ENCODE measurements around the gene EDA.

The EDA gene

DNA sequence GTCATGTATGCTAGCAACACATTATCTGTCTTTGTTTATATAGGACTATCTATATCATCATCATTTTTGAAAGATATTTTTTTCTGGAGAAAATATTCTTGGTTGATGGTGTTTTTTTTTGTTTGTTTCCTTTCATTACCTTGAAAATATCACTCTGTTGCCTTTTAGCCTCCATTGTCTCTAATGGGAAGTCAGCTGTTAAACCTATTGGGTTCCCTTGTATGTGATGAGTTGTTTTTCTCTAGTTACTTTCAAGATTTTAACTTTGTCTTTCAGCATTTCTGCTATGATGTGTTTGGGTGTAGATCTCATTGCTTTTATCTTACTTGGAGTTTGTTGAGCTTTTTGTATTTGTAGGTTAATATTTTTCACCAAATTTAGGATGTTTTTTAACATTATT lies 124.4 kb downstream of the EDA start:
- H3K4me3 ChIP-seq (ENCODE audit: low read length): no peak overlapping the region
- DNase-seq (ENCODE audit: low read depth): no peak
- TF ChIP-seq, protein P1, sequence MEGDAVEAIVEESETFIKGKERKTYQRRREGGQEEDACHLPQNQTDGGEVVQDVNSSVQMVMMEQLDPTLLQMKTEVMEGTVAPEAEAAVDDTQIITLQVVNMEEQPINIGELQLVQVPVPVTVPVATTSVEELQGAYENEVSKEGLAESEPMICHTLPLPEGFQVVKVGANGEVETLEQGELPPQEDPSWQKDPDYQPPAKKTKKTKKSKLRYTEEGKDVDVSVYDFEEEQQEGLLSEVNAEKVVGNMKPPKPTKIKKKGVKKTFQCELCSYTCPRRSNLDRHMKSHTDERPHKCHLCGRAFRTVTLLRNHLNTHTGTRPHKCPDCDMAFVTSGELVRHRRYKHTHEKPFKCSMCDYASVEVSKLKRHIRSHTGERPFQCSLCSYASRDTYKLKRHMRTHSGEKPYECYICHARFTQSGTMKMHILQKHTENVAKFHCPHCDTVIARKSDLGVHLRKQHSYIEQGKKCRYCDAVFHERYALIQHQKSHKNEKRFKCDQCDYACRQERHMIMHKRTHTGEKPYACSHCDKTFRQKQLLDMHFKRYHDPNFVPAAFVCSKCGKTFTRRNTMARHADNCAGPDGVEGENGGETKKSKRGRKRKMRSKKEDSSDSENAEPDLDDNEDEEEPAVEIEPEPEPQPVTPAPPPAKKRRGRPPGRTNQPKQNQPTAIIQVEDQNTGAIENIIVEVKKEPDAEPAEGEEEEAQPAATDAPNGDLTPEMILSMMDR (conservative IDR thresholded peaks at IDR 0.05; ENCODE audit: low read depth, low read length): no peak

DNA sequence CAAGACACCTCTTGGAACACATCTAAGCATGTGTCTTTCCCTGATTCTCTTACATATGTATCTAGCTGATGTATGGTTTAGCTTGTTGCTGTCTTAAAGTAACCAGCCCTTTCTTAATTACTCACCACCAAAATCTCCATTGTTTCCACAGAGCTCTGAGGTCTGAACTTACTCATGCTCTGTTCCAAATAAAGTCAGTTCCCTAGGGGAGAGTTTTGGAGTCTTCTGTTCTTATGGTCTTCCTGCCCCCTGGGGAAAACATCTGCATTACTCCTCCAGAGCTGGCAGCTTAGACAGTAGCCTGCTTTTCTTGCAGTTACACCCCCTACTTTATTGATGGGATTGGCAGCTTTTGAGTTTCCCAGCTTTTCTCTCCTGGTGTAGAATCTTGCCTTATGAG lies 125.8 kb downstream of the EDA start:
- TF ChIP-seq, protein P1 (conservative IDR thresholded peaks at IDR 0.05; ENCODE audit: low read depth, low read length): no peak
- DNase-seq (ENCODE audit: low read depth): no peak
- H3K4me3 ChIP-seq (ENCODE audit: low read length): no peak overlapping the region

DNA sequence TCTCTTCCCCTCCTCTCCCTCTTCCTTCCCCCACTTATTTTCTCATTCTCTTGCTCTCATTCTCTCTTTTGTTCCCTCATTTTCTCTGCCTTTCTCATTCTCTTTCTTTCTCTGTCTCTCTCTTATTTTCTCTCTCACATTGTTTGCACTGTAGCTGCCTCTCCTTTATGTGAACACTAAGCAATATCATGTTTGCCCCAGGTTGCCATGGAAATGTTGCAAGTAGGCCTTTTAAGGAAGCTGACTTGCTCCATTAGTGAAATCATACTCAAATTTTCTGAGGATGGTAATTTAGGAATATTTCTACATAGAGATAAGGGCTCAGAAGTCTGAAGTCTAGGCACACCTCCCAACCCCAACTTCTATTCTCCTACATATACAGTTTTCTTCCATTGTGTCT lies 130.1 kb downstream of the EDA start:
- DNase-seq (ENCODE audit: low read depth): no peak
- TF ChIP-seq, protein P1 (conservative IDR thresholded peaks at IDR 0.05; ENCODE audit: low read depth, low read length): no peak
- H3K4me3 ChIP-seq (ENCODE audit: low read length): no peak overlapping the region

DNA sequence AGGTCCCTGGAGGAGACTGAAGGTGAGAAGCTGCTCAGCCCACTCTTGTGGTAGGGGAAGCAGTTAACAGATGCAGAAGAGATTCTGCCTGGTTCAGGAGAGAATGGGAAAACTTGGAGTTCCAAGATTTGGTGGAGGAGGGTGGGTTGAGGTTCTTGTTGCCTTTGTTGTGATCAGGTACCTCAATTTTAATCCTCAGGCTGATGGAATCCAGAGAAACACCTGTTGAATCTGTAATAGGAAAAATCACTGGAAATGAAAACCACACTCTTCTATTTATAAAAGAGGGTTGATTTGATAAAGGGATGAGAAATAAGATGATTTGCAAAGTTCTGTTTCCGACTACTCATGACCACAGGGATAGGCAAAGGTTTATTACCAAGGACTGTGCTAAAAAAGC lies 132.1 kb downstream of the EDA start:
- no peak overlapping the region for H3K4me3 ChIP-seq (ENCODE audit: low read length)
- no peak for DNase-seq (ENCODE audit: low read depth)
- TF ChIP-seq, protein P1 (conservative IDR thresholded peaks at IDR 0.05; ENCODE audit: low read depth, low read length): no peak

DNA sequence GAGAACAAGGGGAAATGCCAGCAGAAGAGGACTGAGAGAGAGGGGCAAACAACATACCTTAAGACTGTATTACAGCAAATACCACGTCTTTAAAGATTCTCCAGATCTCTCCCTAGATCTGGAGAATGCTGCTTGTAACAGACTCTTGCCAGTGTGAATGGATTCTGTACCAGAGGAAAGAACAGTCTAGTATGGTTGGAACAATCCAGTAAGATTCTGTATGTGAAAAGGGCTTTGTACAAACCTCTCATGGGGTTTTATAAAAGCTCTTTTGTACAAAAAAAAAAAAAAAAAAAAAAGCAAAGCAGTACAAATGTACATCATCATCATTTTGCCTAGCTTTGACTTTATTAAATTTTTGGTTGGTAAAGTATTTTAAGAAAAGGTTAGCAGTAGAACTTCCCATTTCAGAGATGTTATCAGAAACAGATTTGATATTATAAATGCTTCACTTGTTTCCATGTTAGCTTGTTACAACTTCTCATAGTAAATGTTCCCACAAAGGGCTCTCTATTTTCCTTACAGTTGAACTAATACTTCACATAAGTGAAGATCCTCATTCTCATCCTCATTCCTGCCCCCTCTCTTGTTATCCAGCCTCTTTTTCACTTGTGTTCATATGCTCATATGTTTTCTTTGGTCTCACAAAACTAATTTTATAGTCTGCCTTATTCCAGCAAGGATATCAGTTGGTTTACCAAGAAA lies 144.2 kb downstream of the EDA start:
- no peak overlapping the region for H3K4me3 ChIP-seq (ENCODE audit: low read length)
- DNase-seq (ENCODE audit: low read depth): no peak
- TF ChIP-seq, protein P1 (conservative IDR thresholded peaks at IDR 0.05; ENCODE audit: low read depth, low read length): no peak

DNA sequence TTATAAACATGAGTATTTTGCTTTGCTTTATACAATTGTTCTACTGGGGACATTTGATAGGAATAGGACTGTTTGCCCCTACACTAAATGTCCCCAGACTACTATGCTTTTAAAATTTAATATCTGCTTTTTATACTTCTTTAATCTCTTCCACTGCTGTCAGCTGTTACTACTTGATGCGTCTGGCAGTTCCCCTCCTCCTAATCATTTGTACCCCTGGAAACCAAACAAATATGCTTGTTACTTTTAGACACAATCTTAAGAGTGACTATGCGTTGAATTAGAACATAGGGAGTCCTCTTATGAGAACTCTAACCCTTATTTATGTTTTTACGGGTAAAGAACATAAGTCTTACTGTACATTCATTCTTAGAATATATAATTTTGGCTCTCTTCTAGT lies 145.7 kb downstream of the EDA start:
- DNase-seq (ENCODE audit: low read depth): no peak
- H3K4me3 ChIP-seq (ENCODE audit: low read length): no peak overlapping the region
- TF ChIP-seq, protein P1 (conservative IDR thresholded peaks at IDR 0.05; ENCODE audit: low read depth, low read length): no peak

DNA sequence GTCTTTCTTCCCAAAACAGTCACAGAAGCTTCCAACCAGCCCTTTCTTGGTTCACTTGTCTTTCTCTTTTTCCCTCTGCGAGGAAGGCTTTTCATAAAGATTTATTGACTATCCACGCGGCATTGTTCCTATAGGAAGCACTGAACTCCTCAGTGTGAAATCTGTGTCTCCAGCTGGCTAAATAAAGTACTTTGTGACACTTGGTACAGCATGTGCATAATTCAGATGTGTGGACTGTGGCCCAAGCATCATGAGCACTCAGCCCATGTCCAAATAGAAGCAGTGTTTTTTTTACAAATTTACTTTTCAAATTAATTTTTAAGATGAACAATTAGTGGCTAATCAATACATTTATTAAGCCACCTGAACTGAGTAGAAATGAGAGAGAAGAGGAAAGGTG lies 146.4 kb downstream of the EDA start:
- TF ChIP-seq, protein P1 (conservative IDR thresholded peaks at IDR 0.05; ENCODE audit: low read depth, low read length): no peak
- DNase-seq (ENCODE audit: low read depth): no peak
- H3K4me3 ChIP-seq (ENCODE audit: low read length): no peak overlapping the region

All from retinal pigment epithelial cell (primary cell).